Adipocyte (in vitro differentiated cells): Measurements from ENCODE around the gene MCM10.
"Not testable (repeated sequence)": the region's sequence is repeated elsewhere in the genome, so short reads cannot be mapped to it uniquely, and the experiment has no call there.

ENCODE experiments used
- DNase-seq: peaks from one replicate; pipeline ENCODE4 v3.0.0-alpha.2; 2015; ENCODE audit warnings: low read depth
- H3K27me3 ChIP-seq: replicated peaks from 2 replicates; pipeline ENCODE4 v1.7.0; 2013; ENCODE audit warnings: mild to moderate bottlenecking, low read length, moderate library complexity; ENCODE audit not compliant: control insufficient read depth, insufficient read depth
- H3K36me3 ChIP-seq: 2 replicates; pipeline ENCODE4 v1.7.0; 2013; ENCODE audit warnings: low read length, mild to moderate bottlenecking, moderate library complexity; ENCODE audit not compliant: control insufficient read depth, insufficient read depth, severe bottlenecking
- H3K4me1 ChIP-seq: 2 replicates; pipeline ENCODE4 v1.7.0; 2013; ENCODE audit warnings: mild to moderate bottlenecking, low read length, moderate library complexity; ENCODE audit not compliant: control insufficient read depth, insufficient read depth
- H3K4me3 ChIP-seq: 2 replicates; pipeline ENCODE4 v1.7.0; 2013; ENCODE audit warnings: mild to moderate bottlenecking, low read length, moderate library complexity
- H3K9ac ChIP-seq: 2 replicates; pipeline ENCODE4 v1.7.0; 2013; ENCODE audit warnings: mild to moderate bottlenecking, low read length, moderate library complexity
- H3K9me3 ChIP-seq: 2 replicates; pipeline ENCODE4 v1.7.0; 2013; ENCODE audit warnings: mild to moderate bottlenecking, low read length, moderate library complexity; ENCODE audit not compliant: control insufficient read depth

Gene MCM10

DNA sequence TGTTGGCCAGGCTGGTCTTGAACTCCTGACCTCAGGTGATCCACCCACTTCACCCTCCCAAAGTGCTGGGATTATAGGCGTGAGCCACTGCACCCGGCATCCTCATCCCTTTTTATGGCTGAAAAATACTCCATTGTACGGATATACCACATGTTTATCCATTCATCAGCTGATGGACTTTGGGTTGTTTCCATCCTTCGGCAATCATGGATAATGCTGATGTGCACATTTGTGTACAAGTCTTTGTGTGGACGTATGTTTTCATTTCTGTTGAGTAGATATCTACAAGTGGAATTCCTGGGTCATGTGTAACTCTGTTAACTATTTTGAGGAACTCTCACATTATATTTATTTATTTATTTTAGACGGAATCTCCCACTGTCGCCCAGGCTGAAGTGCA is 78.6 kb downstream of the MCM10 start:
- no peak for DNase-seq
- no peaks in the 10 kb centered on the region for H3K4me1 ChIP-seq
- no peaks in the 10 kb centered on the region for H3K27me3 ChIP-seq
- H3K9me3 ChIP-seq = no peaks in the 10 kb centered on the region
- no peak overlapping the region for H3K9ac ChIP-seq
- H3K36me3 ChIP-seq = no peaks in the 10 kb centered on the region
- no peak overlapping the region for H3K4me3 ChIP-seq

DNA sequence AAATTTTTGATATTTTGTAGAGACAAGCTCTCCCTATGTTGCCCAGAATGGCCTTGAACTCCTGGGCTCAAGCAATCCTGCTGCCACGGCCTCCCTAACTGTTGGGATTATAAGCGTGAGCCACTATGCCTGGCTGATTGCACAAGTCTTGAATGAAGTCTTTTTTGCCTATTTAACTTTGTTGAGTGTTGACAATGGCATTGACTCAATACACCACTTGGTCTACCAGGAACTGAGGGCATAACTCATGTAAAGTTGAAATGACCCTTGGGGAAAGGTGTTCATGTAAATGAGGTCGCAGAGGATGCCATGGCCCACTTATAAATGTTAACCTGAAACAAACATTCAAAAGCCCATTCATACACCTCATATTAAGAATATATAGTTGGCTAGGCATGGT is 80.3 kb downstream of the MCM10 start:
- H3K4me1 ChIP-seq = no peaks in the 10 kb centered on the region

DNA sequence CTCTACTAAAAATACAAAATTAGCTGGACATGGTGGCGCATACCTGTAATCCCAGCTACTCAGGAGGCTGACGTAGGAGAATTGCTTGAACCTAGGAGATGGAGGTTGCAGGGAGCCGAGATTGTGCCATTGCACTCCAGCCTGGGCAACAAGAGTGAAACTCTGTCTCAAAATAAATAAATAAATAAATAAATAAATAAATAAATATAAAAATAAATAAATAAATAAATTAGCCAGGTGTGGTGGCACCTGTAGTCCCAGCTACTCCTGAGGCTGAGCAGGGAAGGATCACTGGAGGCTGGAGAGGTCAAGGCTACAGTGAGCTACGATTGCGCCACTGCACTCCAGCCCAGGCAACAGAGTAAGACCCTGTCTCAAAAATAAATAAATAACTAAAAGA is 80.9 kb downstream of the MCM10 start:
- not testable (repeated sequence) for DNase-seq, H3K36me3 ChIP-seq, H3K9me3 ChIP-seq, H3K9ac ChIP-seq, H3K4me1 ChIP-seq, H3K27me3 ChIP-seq, H3K4me3 ChIP-seq

More for the DNA sequence above, 80.3 kb downstream of the MCM10 start:
- H3K9ac ChIP-seq = no peak overlapping the region
- H3K36me3 ChIP-seq = no peaks in the 10 kb centered on the region
- no peak for DNase-seq
- H3K4me3 ChIP-seq = no peak overlapping the region
- H3K27me3 ChIP-seq = no peaks in the 10 kb centered on the region
- no peaks in the 10 kb centered on the region for H3K9me3 ChIP-seq

DNA sequence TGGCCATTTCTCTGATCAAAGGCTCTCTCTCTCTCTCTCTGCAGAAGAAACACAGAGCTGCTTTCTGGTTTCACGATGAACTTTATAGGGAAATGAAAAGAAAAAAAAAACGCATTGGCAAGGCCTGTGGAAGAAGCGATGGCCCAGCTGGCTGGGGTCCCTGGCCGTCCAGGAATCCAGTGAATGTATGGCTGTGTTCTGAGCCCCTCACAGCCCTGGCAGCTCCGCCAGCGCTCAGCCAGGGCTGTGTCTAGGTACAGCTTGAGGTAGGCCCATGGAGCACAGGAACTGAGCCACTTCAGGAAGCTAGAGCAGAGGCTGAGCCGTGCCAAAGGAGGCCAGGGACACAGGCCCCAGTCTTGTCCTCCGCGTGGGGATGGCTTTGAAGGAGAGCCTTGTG is 85.9 kb downstream of the MCM10 start:
- H3K4me1 ChIP-seq = no peaks in the 10 kb centered on the region
- no peak overlapping the region for H3K4me3 ChIP-seq
- H3K36me3 ChIP-seq = no peaks in the 10 kb centered on the region
- H3K9me3 ChIP-seq = no peaks in the 10 kb centered on the region
- no peaks in the 10 kb centered on the region for H3K27me3 ChIP-seq
- DNase-seq = no peak
- H3K9ac ChIP-seq = no peak overlapping the region

DNA sequence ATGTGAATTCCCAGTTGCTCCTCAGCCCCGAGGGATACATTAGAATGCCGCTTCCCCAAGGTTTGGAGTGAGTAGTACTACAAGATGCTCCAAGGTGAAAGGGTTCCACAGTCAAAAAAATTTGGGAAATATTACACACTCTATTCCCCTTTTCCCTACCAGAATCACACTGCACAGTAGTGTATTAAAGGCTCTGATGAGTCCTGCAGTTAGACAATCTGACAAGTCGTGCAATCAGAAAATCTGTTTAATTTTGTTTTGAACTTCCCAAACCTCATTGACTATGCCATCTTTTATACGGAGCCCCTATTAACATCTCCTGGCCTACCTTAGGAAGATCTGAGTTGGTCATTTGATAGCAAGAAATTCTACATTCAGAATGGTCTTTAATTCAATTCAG is 86.4 kb downstream of the MCM10 start:
- H3K9me3 ChIP-seq = no peaks in the 10 kb centered on the region
- H3K27me3 ChIP-seq = no peaks in the 10 kb centered on the region
- no peak for DNase-seq
- no peaks in the 10 kb centered on the region for H3K4me1 ChIP-seq
- H3K4me3 ChIP-seq = no peak overlapping the region
- H3K36me3 ChIP-seq = no peaks in the 10 kb centered on the region
- no peak overlapping the region for H3K9ac ChIP-seq

DNA sequence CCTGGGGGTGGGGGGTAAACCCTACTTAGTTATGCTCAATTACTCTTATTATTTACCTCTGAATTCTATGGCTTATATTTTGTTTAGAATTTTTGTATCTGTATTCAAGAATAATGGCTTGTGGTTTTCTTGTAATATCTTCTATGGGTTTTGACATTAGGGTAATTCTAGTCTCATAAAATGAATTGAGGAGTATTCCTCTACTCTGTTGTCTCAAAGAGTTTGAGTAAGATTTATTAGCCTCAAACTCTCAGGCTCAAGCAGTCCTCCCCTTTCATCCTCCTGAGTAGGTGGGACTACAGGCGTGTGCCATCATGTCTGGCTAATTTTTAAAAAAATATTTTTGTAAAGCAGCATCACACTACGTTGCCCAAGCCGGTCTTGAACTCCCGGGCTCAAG is 92.4 kb downstream of the MCM10 start:
- DNase-seq = no peak
- Histone ChIP-seq H3K4me3 (no peak overlapping the region), H3K27me3 (no peaks in the 10 kb centered on the region), H3K4me1 (no peaks in the 10 kb centered on the region), H3K36me3 (no peaks in the 10 kb centered on the region), H3K9ac (no peak overlapping the region), H3K9me3 (no peaks in the 10 kb centered on the region)

DNA sequence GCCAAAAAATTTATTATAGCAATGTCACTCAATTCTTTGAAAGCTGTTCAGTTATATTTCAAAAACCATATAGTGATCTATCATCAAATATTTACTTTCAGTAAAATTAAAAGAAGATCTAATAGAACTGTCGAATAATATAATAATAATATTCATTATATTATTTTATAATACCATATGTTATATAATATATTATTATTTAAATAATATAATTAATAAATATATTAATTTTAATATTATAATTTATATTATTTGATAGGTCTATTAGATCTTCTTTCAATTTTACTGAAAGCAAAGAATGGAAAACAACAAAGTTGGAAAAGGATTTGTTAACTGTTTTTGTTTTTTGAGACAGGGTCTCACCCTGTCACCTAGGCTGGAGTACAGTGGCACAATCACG is 95.3 kb downstream of the MCM10 start:
- no peaks in the 10 kb centered on the region for H3K4me1 ChIP-seq
- H3K9ac ChIP-seq = no peak overlapping the region
- no peaks in the 10 kb centered on the region for H3K36me3 ChIP-seq
- H3K9me3 ChIP-seq = no peaks in the 10 kb centered on the region
- H3K27me3 ChIP-seq = no peaks in the 10 kb centered on the region
- H3K4me3 ChIP-seq = no peak overlapping the region
- no peak for DNase-seq

DNA sequence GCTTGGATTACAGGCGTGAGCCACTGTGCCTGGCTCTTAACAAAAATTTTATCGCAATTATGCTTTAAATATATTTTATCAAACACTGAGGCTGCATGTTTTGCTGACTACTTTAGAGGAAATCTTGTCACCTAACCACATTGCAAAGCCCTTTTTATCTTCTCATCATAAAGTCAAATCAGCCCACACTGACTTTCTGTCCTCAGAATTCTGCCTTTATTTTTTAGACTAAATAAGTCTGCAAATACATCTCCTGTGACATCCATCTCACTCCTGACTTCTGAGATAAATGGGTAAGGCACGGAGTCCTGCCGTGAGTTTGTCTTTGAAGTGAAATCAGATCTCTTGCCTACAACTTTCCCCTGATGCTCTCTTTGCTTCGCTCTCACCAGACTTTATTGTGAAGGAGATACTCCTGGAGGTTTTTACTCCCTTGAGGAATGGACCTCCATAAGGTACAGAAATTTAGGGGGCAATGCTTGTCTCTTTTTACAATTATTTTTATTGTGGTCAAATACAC is 96.3 kb downstream of the MCM10 start:
- Histone ChIP-seq H3K9ac (no peak overlapping the region), H3K9me3 (peaks cover 5% of the 10 kb centered on the region), H3K36me3 (no peaks in the 10 kb centered on the region), H3K27me3 (no peaks in the 10 kb centered on the region), H3K4me3 (no peak overlapping the region), H3K4me1 (no peaks in the 10 kb centered on the region)
- DNase-seq = no peak
